B cell (primary cell): Measurements from ENCODE around the gene EGFL7. TPM values are rescaled to one million over a fixed set of nuclear protein-coding genes. Genes with fewer than 3 reads are reported as not detected.

ENCODE experiments used
- ATAC-seq: fragments of 200-7000 bp; cut with Tn5 transposase; one replicate; pipeline ENCODE4 v1.10.0; 2021; ENCODE audit warnings: low read depth, mild to moderate bottlenecking, moderate number of reproducible peaks, moderate library complexity
- CTCF ChIA-PET: fragments of 350-600 bp; sonication (Branson Sonifier 250); formaldehyde crosslinking; loops from one replicate; lab custom pipeline; 2021; ENCODE audit warnings: antibody characterized with exemption, inconsistent platforms; lab: Charles Lee
- POLR2A ChIA-PET: fragments of 350-600 bp; sonication (Branson Sonifier 250); formaldehyde crosslinking; loops from one replicate; lab custom pipeline; 2021; ENCODE audit warnings: antibody characterized with exemption; lab: Charles Lee
- DNase-seq: peaks from one replicate; pipeline ENCODE4 v3.0.0; 2013
- H2AFZ ChIP-seq: 2 replicates; pipeline ENCODE4 v1.6.1; 2012; ENCODE audit warnings: mild to moderate bottlenecking, low read depth, low read length; ENCODE audit not compliant: insufficient read depth, poor library complexity, severe bottlenecking
- H3K27ac ChIP-seq, 2 donors: 1 replicate in 1 of 2; 2 replicates in 1 of 2; pipeline ENCODE4 v1.5.1; 2012 to 2013; ENCODE audit warnings: low read length in 2 of 2, mild to moderate bottlenecking in 2 of 2, moderate library complexity in 1 of 2
- H3K27me3 ChIP-seq, 4 experiments: fragments of 200-600 bp in 1 of 4; sonication (generic) in 1 of 4; replicated peaks in 1 of 4; 1 replicate in 2 of 4; 2 replicates in 2 of 4; pipeline versions ENCODE4 v1.6.1 to v1.7.0; 2013 to 2016; ENCODE audit warnings: low read length in 3 of 4, mild to moderate bottlenecking in 2 of 4, mixed read lengths in 1 of 4, moderate library complexity in 1 of 4; ENCODE audit not compliant: insufficient read depth in 4 of 4, control insufficient read depth in 3 of 4; ENCODE audit errors: control extremely low read depth in 1 of 4
- H3K36me3 ChIP-seq, 2 experiments: replicated peaks in 1 of 2; 1 replicate in 1 of 2; 2 replicates in 1 of 2; pipeline versions ENCODE4 v1.6.1 to v1.7.1; 2013; ENCODE audit warnings: low read length in 1 of 2; ENCODE audit not compliant: insufficient read depth in 2 of 2, control insufficient read depth in 1 of 2; ENCODE audit errors: control extremely low read depth in 1 of 2, extremely low read depth in 1 of 2
- H3K4me1 ChIP-seq, 2 donors: fragments of 200-600 bp in 1 of 2; sonication (generic) in 1 of 2; 1 replicate in 1 of 2; 2 replicates in 1 of 2; pipeline versions ENCODE4 v1.5.1 to v1.6.1; 2013 to 2017; ENCODE audit warnings: low read length in 2 of 2; ENCODE audit not compliant: control insufficient read depth in 2 of 2, insufficient read depth in 2 of 2
- H3K4me2 ChIP-seq: replicated peaks from 2 replicates; pipeline ENCODE3; 2012; ENCODE audit warnings: mild to moderate bottlenecking, low read depth, low read length; ENCODE audit not compliant: poor library complexity, severe bottlenecking
- H3K4me3 ChIP-seq, 5 experiments: fragments of 200-600 bp in 1 of 5; sonication (generic) in 1 of 5; 1 replicate in 3 of 5; 2 replicates in 2 of 5; pipeline versions ENCODE4 v1.5.1 to v1.7.0; 2011 to 2016; ENCODE audit warnings: low read length in 4 of 5, mild to moderate bottlenecking in 4 of 5, low read depth in 2 of 5, control low read depth in 1 of 5, moderate library complexity in 1 of 5; ENCODE audit not compliant: insufficient read depth in 1 of 5; ENCODE audit errors: control extremely low read depth in 1 of 5, extremely low read depth in 1 of 5
- H3K79me2 ChIP-seq: fragments of 200-600 bp; sonication (generic); one replicate; pipeline ENCODE4 v1.6.0; 2016; ENCODE audit warnings: low read length; ENCODE audit not compliant: control insufficient read depth, insufficient read depth
- H3K9ac ChIP-seq: fragments of 200-600 bp; sonication (generic); 2 replicates; pipeline ENCODE4 v1.6.1; 2017; ENCODE audit warnings: mild to moderate bottlenecking, low read length, moderate library complexity
- H3K9me3 ChIP-seq, 3 donors: one replicate each; pipeline versions ENCODE4 v1.6.1 to v1.7.1; 2013; ENCODE audit warnings: low read length in 2 of 3; ENCODE audit not compliant: control insufficient read depth in 2 of 3, insufficient read depth in 1 of 3; ENCODE audit errors: control extremely low read depth in 1 of 3
- H4K20me1 ChIP-seq: 2 replicates; pipeline ENCODE4 v1.6.0; 2012; ENCODE audit warnings: mild to moderate bottlenecking, low read length; ENCODE audit not compliant: insufficient read depth, control insufficient read depth, poor library complexity, severe bottlenecking
- H3K27ac Mint-ChIP-seq: one replicate; pipeline ENCODE4 v1.8.0; 2021; ENCODE audit warnings: mixed read lengths
- H3K27me3 Mint-ChIP-seq: one replicate; pipeline ENCODE4 v1.8.0; 2021; ENCODE audit warnings: mixed read lengths
- H3K4me1 Mint-ChIP-seq: one replicate; pipeline ENCODE4 v1.8.0; 2021; ENCODE audit warnings: mixed read lengths
- H3K4me3 Mint-ChIP-seq: one replicate; pipeline ENCODE4 v1.8.0; 2021; ENCODE audit warnings: mixed read lengths
- H3K9me3 Mint-ChIP-seq: one replicate; pipeline ENCODE4 v1.8.0; 2022; ENCODE audit warnings: mixed read lengths; ENCODE audit not compliant: insufficient read depth
- CTCF ChIP-seq: fragments of 200-600 bp; IDR thresholded peaks from one replicate; pipeline ENCODE4 v1.8.0; 2022; ENCODE audit warnings: antibody characterized with exemption, mild to moderate bottlenecking
- EZH2 ChIP-seq: IDR thresholded peaks from 2 replicates; pipeline ENCODE4 v1.6.1; 2012; ENCODE audit warnings: borderline replicate concordance, low read depth, mild to moderate bottlenecking, moderate library complexity, low read length; ENCODE audit not compliant: insufficient read depth, poor library complexity, severe bottlenecking
- WGBS: methylation state at CpG from one replicate; pipeline ENCODE4 v1.1.5; 2013; ENCODE audit warnings: missing lambda C conversion rate; ENCODE audit not compliant: insufficient coverage; 5-methylcytosine and 5-hydroxymethylcytosine counted together
- intact Hi-C: fragments of 100-400 bp; cut with micrococcal nuclease; formaldehyde crosslinking; loops from one replicate; pipeline ENCODE4 v1.10.0; 2022
- polyA plus RNA-seq: library from polyadenylated mRNA; depleted of rRNA; stranded (reverse); fragments of >200 nt; gene quantifications from 2 replicates; pipeline ENCODE4 v1.2.3, GENCODE V29; 2012
- total RNA-seq, 2 donors: library from RNA; stranded (reverse); fragments of 120-200 nt in 1 of 2; gene quantifications; 1 replicate in 1 of 2; 2 replicates in 1 of 2; pipeline versions ENCODE4 v1.2.3 to v1.2.4, GENCODE V29; 2013 to 2022

The EGFL7 gene
- total and polyA plus RNA-seq, 2 donors (not counting 1 experiment from before 2014, with no cell fraction given), result 0.34 TPM; not detected in 1

- Mint-ChIP-seq H3K27ac (peak overlapping the region; percentile 90), H3K9me3 (no peaks in the 10 kb centered on the region), H3K4me1 (peaks cover 37% of the 10 kb centered on the region), H3K27me3 (peaks cover 14% of the 10 kb centered on the region), H3K4me3 (peak overlapping the region; percentile 87)
- H3K9ac ChIP-seq, result peak overlapping the region; percentile 65
- H3K36me3 ChIP-seq, result no peaks in the 10 kb centered on the region
- peaks cover 31 to 48% of the 10 kb centered on the region in 2 donors for H3K4me1 ChIP-seq
- H3K9me3 ChIP-seq, result peaks cover 0 to 4% (median 0%) of the 10 kb centered on the region in 3 donors
- no peaks in the 10 kb centered on the region for H3K79me2 ChIP-seq
- H4K20me1 ChIP-seq, result no peaks in the 10 kb centered on the region
- CTCF ChIA-PET, result interaction anchor here (0.6 to 1.2 kb wide), 6 partner anchors 26 to 63 kb away, joined by 3 to 7 read pairs (median 4); partner anchors contain the start of gene LCN15
- POLR2A ChIA-PET, result interaction anchor here (0.6 to 2.1 kb wide), 10 partner anchors 13 to 300 kb away, joined by 3 to 20 read pairs (median 6); partner anchors contain the start of gene LCN8
- whole genome bisulfite sequencing, result under 1% methylated on average over 37 of the region's 38 CpGs
- ATAC-seq (peak; percentile 81), DNase-seq (peak; percentile 87)
- intact Hi-C loops, result loop anchor here (2.0 kb wide), 1 partner anchor 58 kb away; the partner anchor contains the start of gene LCN8
- peaks cover 0 to 21% (median 3%) of the 10 kb centered on the region in 4 experiments for H3K27me3 ChIP-seq
- peak overlapping the region in 4 of 5 experiments; percentile 9 to 52 (median 27) for H3K4me3 ChIP-seq
- H3K4me2 ChIP-seq, result peak overlapping the region; percentile 91
- peak overlapping the region; percentile 3 to 79 for H3K27ac ChIP-seq
- TF ChIP-seq EZH2 (no peak), CTCF (no peak)
- H2AFZ ChIP-seq, result peak overlapping the region; percentile 56
Measured at GRCh38 chr9:136700959-136701667, 38.4 kb downstream of the EGFL7 start.
